ENCODE measurements around the gene SOX13.

DNA sequence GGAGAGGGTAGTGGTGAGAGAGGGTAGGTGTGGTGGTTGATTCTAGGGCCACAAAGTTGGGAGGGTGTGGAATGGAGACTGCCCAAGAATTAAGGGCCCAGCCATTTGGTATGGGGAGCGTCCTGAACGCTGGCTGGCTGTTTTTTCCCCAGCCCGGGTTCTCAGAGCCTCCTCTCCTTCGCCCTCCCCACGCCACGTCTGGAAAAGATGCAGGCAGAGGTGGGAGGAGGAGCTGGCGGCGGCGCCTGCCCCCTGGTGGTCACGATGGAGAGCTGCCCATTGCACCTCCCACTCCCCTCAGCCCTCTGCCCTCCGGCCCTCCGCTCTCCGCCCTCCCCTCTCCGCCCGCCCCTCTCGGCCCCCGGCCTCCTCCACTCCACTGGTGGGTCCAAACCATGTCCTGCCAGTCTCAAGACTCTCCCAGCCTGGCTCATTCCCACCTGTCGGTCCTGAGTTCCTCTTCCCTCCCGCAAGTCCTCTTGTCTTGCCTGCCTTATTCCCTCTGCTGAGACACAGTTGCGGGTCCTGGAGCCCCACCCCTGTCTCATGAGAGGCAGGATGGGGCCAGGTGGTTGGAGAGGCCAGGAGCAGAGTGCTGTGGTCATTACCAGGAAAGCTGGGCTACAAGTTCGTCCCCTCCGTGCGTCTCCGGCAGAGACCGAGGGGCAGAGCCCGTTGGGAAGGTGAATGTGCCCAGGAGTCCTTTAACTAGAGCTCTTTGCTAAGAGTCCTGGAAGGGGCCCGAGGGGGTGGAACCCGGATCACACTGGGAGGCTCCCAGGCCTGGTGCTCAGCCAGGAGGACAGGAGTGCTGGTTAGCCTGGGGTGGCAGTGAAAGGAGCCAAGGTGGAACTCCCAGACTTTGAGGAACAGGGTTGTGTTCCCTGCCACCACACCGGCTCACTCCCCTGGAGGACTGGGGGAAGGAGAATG lies 56.3 kb downstream of the SOX13 start:
- no peak for TF ChIP-seq CEBPB (IDR thresholded peaks at IDR 0.05; ENCODE audit: low read depth)
- TF ChIP-seq CTCF (IDR thresholded peaks at IDR 0.05 in 2 of 3, conservative IDR thresholded peaks at IDR 0.05 in 1 of 3; ENCODE audit: borderline replicate concordance in 1 of 3, insufficient read depth in 1 of 3, low read depth in 2 of 3, low read length in 2 of 3): peak; percentile 63 to 86 (median 81)
- TF ChIP-seq POLR2A (IDR thresholded peaks at IDR 0.05; ENCODE audit: borderline replicate concordance, extremely low read depth, insufficient read depth, insufficient read length): no peak
- peak; percentile 84 for TF ChIP-seq RAD21 (IDR thresholded peaks at IDR 0.05; ENCODE audit: low read depth)
- TF ChIP-seq, protein P1, sequence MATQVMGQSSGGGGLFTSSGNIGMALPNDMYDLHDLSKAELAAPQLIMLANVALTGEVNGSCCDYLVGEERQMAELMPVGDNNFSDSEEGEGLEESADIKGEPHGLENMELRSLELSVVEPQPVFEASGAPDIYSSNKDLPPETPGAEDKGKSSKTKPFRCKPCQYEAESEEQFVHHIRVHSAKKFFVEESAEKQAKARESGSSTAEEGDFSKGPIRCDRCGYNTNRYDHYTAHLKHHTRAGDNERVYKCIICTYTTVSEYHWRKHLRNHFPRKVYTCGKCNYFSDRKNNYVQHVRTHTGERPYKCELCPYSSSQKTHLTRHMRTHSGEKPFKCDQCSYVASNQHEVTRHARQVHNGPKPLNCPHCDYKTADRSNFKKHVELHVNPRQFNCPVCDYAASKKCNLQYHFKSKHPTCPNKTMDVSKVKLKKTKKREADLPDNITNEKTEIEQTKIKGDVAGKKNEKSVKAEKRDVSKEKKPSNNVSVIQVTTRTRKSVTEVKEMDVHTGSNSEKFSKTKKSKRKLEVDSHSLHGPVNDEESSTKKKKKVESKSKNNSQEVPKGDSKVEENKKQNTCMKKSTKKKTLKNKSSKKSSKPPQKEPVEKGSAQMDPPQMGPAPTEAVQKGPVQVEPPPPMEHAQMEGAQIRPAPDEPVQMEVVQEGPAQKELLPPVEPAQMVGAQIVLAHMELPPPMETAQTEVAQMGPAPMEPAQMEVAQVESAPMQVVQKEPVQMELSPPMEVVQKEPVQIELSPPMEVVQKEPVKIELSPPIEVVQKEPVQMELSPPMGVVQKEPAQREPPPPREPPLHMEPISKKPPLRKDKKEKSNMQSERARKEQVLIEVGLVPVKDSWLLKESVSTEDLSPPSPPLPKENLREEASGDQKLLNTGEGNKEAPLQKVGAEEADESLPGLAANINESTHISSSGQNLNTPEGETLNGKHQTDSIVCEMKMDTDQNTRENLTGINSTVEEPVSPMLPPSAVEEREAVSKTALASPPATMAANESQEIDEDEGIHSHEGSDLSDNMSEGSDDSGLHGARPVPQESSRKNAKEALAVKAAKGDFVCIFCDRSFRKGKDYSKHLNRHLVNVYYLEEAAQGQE (IDR thresholded peaks at IDR 0.05; ENCODE audit: low read depth): no peak
